PC-3 (cell line): ENCODE results near the gene ROGDI.

Experiments used
- CTCF ChIP-seq: fragments of 300-600 bp; sonication (generic); conservative IDR thresholded peaks from 2 replicates; pipeline ENCODE4 v1.5.1; 2017; ENCODE audit warnings: antibody characterized with exemption, low read depth, mild to moderate bottlenecking, low read length
- EZH2 ChIP-seq: fragments of 300-600 bp; sonication (generic); IDR thresholded peaks from one replicate; pipeline ENCODE4 v1.6.1; 2017; ENCODE audit warnings: antibody characterized with exemption, mild to moderate bottlenecking, low read length; ENCODE audit not compliant: unreplicated experiment

DNA sequence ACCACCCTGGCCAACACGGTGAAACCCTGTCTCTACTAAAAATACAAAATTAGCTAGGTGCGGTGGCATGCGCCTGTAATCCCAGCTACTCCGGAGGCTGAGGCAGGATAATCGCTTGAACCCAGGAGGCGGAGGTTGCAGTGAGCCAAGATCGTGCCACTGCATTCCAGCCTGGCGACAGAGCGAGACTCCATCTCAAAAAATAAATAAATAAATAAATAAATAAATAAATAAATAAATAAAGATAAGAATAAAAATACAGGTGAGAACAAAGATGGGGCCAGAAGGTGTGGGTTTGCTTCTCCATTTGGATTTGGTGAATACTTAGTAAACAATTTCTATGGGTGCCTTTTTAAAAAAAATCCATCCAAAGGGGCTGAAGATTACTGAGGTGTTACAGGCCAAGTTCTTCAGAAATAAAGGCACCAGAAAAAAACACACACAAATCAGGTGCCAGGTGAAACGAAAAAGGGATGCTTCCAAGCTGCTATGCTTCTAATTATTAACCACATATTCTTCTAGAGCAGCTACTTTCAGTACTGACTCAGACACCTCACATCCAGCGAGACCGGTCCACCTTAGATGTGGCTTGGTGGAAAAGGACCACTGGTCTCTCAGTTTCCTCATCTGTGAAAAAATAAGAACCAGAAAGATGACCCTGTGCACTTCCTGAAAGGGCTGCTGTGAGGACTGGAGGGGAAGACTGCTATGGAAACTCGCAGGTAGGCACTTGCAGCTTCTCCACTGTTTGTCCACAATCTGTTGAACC lies 35.5 kb upstream of the ROGDI start:
- TF ChIP-seq CTCF (no peak), EZH2 (no peak)
